PC-9 (cell line): ENCODE results near the gene KIF26A.

ENCODE experiments used
- CTCF ChIP-seq: fragments of 200-600 bp; sonication (generic); conservative IDR thresholded peaks from 2 replicates; pipeline ENCODE4 v1.6.1; 2017; ENCODE audit warnings: mixed run types, antibody characterized with exemption, mild to moderate bottlenecking, moderate library complexity
- EZH2 ChIP-seq: fragments of 200-600 bp; sonication (generic); IDR thresholded peaks from 2 replicates; pipeline ENCODE4 v1.8.0; 2017; ENCODE audit warnings: antibody characterized with exemption, low read depth

DNA sequence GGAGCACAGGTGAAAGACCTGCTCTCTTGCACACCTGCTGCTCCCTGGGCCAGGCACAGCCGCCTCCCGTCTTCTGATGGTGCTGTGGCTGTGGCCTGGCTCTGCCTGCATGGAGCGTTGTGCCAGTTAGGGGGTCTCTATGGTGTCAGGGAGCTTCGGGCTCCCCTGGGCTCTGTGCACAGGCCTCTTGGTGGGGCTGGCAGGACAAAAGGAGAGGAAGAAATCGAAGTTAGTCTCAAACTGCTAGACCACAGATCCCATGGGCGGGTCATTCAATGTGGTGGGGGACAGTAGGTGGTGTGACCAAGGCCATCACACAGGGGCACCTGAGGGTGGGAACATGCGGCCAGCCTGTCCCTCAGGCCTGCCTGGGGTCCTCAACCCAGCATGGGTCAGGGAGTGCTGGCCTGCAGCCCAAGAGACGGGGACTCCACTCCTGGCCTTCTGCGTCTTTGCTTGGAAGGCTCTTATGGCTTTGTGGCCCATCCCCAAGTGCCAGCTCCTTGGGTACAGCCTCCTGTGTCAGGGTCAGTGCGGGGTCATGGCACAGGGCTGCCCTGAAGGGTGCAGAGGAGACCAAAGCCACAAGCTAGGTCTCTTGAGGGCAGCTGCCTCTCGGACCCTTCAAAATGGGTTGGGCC is 84.1 kb downstream of the KIF26A start:
- TF ChIP-seq CTCF, result no peak
- no peak for TF ChIP-seq EZH2
